BJ (cell line): ENCODE results near the gene CABP4. TPM values are rescaled to one million over a fixed set of nuclear protein-coding genes. Genes with fewer than 3 reads are reported as not detected.

Experiments
- CTCF ChIA-PET: fragments of 350-600 bp; formaldehyde crosslinking; extraction: SDS; loops from one replicate; lab custom pipeline; 2021; ENCODE audit warnings: antibody characterized with exemption, inconsistent platforms; lab: Yijun Ruan, JAX
- POLR2A ChIA-PET: fragments of 300-600 bp; sonication (Branson Sonifier 250); formaldehyde crosslinking; extraction: SDS; loops from one replicate; lab custom pipeline; 2021; ENCODE audit warnings: antibody characterized with exemption; lab: Charles Lee
- DNase-seq: peaks from one replicate; pipeline ENCODE4 v3.0.0-alpha.2; 2011; ENCODE audit warnings: low read depth
- H3K27me3 ChIP-seq: 2 replicates; pipeline ENCODE4 v1.6.0; 2011; ENCODE audit warnings: low read length; ENCODE audit not compliant: control insufficient read depth, insufficient read depth
- H3K36me3 ChIP-seq: 2 replicates; pipeline ENCODE4 v1.5.1; 2011; ENCODE audit warnings: low read length; ENCODE audit not compliant: control insufficient read depth, insufficient read depth
- H3K4me3 ChIP-seq: 2 replicates; pipeline ENCODE4 v1.5.1; 2011; ENCODE audit warnings: low read depth, mild to moderate bottlenecking, control low read depth, low read length
- polyA plus RNA-seq: library from polyadenylated mRNA; depleted of rRNA; stranded (reverse); fragments of >200 nt; gene quantifications from 2 replicates; pipeline ENCODE4 v1.2.3, GENCODE V29; 2011
- TF ChIP-seq, protein P1 (sequence below): IDR thresholded peaks from 2 replicates; pipeline ENCODE4 v1.5.1; 2011; ENCODE audit warnings: low read depth, mild to moderate bottlenecking, control low read depth, inconsistent platforms, low read length, moderate library complexity; ENCODE audit not compliant: insufficient read depth

CABP4 gene
- polyA plus RNA-seq, 1 experiment: not detected

DNA sequence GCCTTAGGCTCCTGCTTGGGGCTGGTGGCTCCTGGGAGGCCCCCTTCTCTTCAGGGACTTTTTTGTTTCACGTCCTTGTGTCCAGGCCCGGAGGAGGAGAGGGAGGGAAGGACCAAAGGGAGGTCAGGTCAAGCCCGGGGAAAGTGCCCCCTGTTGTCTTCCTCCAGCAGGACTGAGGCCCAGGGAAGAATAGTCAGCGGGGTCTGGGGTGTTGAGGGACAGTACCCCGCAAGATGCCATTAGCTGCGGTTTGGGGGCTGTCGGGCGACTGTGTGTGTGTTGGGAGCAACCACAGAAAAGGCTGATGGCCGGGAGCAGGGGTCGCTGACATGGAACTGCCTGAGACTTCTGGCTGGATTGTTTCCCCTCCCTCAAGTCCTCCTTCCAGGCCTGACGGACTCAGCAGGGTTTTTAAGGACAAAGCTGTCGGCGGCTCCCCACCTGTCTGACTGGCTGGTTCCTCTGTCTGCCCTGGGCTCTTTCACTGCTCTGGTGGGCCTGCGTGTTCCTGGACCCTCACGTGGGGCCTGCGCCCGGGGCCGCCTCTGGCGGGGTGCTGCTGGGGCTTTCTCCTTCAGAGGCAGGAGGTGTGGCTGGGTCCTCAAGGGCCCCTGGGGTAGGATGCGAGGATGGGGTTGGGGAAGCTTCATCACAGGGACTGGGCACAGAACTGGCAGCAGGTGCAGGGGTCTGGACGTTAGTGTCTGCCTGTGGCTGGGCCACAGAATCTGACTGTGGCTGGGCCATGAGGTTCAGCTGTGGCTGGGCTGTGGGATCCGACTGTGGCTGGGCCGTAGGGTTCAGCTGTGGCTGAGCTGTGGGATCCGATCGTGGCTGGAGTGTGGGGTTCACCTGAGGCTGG, 4.1 kb upstream of the CABP4 start:
- TF ChIP-seq, protein P1, sequence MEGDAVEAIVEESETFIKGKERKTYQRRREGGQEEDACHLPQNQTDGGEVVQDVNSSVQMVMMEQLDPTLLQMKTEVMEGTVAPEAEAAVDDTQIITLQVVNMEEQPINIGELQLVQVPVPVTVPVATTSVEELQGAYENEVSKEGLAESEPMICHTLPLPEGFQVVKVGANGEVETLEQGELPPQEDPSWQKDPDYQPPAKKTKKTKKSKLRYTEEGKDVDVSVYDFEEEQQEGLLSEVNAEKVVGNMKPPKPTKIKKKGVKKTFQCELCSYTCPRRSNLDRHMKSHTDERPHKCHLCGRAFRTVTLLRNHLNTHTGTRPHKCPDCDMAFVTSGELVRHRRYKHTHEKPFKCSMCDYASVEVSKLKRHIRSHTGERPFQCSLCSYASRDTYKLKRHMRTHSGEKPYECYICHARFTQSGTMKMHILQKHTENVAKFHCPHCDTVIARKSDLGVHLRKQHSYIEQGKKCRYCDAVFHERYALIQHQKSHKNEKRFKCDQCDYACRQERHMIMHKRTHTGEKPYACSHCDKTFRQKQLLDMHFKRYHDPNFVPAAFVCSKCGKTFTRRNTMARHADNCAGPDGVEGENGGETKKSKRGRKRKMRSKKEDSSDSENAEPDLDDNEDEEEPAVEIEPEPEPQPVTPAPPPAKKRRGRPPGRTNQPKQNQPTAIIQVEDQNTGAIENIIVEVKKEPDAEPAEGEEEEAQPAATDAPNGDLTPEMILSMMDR: no peak
- Histone ChIP-seq H3K27me3 (no peaks in the 10 kb centered on the region), H3K4me3 (no peak overlapping the region), H3K36me3 (no peaks in the 10 kb centered on the region)
- ChIA-PET CTCF (interaction anchor here (1.4 to 1.7 kb wide), 2 partner anchors 23 to 49 kb away, joined by 3 to 6 read pairs; partner anchors contain the start of genes PPP1CA and RPS6KB2), POLR2A (no interaction called here)
- DNase-seq: no peak

DNA sequence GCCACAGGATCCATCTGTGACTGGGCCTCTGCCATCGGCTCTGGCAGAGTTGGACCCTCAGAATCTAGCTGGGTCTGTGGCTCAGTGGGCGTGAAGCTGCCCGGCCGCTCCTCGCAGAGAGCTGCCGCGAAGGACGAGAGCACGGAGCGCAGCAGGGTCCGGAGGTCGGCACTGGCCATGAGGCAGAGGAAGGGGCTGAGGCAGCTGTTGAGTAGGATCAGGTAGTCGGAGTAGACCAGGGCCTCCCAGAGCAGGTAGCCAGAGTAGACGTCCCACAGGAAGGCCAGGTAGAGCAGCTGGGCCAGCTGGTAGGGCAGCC, 3.5 kb upstream of the CABP4 start:
- CTCF ChIA-PET: interaction anchor here (1.4 to 1.7 kb wide), 2 partner anchors 23 to 50 kb away, joined by 3 to 6 read pairs; partner anchors contain the start of genes PPP1CA and RPS6KB2
- TF ChIP-seq, protein P1: no peak
- H3K27me3 ChIP-seq: no peaks in the 10 kb centered on the region
- DNase-seq: no peak
- POLR2A ChIA-PET: no interaction called here
- no peak overlapping the region for H3K4me3 ChIP-seq
- H3K36me3 ChIP-seq: no peaks in the 10 kb centered on the region

DNA sequence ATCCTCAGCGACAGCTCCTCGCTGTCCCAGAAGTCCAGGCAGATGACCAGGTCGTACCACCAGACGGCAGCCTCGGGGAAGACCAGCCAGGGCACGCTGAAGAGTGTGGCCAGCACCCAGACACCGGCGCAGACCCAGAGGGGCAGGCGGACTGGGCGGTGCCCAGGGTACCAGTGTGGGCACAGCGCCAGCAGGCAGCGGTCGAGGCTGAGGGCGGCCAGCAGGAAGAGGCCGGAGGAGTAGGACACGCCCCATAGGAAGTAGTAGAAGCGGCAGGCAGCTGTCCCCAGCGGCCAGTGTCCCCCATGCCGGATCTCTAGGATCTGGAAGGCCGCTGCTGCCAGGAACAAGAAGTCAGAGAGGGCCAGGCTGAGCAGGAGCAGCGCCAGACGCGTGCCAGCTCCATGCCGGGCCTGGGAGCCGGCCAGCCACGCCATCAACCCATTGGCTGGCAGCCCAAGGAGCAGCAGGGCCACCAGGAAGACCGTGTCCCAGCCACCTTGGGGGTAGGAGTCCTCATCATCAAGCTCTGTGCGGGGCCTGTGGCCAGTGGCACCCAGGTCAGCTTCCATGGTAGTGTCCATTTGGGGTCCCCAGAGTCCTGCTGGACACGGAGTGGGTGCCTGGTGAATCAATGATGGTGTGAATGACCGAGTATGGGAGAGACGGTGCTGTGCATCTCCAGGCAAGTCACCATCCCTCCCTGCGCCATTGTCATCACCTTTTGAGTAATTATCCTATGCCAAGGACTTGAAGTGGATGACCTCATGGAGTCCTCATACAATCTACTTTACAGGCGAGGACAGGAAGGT, 2.8 kb upstream of the CABP4 start, which contains the start of gene GPR152:
Gene GPR152 (minus strand): TSS at position 589 of the 812 bp plus-strand sequence. CDS start 5 bp downstream, at position 584.
- DNase-seq: no peak
- ChIA-PET POLR2A (no interaction called here), CTCF (interaction anchor here (1.4 to 1.7 kb wide), 2 partner anchors 24 to 51 kb away, joined by 3 to 6 read pairs; partner anchors contain the start of genes PPP1CA and RPS6KB2)
- no peak within 1 kb of the TSS for H3K4me3 ChIP-seq
- H3K36me3 ChIP-seq: no peaks in the 10 kb centered on the region
- TF ChIP-seq, protein P1: no peak
- no peaks in the 10 kb centered on the region for H3K27me3 ChIP-seq

DNA sequence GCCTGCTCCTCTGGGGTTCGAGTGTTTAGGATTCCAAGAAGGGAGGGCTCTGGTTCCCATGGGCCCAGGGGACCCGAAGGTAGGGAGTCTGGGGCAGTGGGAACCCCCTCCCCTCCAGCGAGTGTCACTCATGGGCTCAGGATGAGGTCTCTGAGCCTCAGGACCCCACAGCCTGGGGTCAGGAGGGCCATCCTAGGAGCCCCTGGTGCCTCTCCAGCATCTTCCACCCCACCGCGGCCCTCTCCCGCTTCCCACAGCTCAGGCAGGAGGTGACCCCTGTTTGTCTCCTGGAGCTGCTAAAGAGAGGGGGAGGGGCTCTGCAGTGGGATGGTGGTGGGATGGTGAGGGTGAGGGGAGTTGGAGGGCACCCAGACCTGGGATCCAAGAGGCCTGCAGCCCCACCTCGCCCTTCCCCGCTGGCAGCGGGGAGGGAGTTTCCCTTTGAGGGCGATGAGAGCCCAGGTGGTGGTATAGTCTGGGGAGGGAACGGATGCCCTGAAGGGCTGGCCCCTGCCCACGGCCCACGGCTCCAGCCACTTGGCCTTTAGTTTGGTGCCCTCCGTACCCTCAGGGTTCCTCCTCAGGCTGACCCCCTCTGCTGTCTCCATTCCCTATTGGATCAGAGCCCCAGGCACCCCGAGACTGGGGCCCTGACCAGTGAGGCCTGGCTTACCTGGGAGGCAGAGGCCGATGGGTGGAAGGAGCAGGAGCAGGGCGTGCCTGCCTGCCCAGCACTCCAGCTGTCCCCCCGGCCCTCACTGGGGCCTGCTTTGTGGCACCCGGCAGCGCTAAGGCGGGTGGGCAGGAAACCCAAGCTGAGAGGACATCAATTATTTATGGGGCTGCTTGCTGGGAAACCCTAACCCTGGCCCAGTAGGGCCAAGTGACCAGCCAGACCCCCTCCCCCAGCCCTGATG, 1.1 kb upstream of the CABP4 start:
- POLR2A ChIA-PET: no interaction called here
- no peaks in the 10 kb centered on the region for H3K36me3 ChIP-seq
- CTCF ChIA-PET: no interaction called here
- TF ChIP-seq, protein P1: no peak
- H3K27me3 ChIP-seq: 0 out of 2 replicates have a peak, but pooled peaks cover 3% of the 10 kb centered on the region
- no peak for DNase-seq
- no peak overlapping the region for H3K4me3 ChIP-seq
